ENCODE measurements around the gene CCNY.

- TF ChIP-seq RAD21 (IDR thresholded peaks at IDR 0.05; ENCODE audit: low read length): no peak
- TF ChIP-seq CTCF (conservative IDR thresholded peaks at IDR 0.05; ENCODE audit: low read depth, low read length): no peak
- TF ChIP-seq RFX5 (IDR thresholded peaks at IDR 0.05; ENCODE audit: low read depth, low read length): no peak
- peak; percentile 46; the same call in 1 of the 2 replicates for TF ChIP-seq CEBPB (IDR thresholded peaks at IDR 0.05; ENCODE audit: low read depth, low read length)
- TF ChIP-seq POLR2A (IDR thresholded peaks at IDR 0.05; ENCODE audit: low read depth, low read length): no peak
- TF ChIP-seq NFE2L2 (IDR thresholded peaks at IDR 0.05; ENCODE audit: low read depth, low read length): no peak
- no peak for TF ChIP-seq SMC3 (IDR thresholded peaks at IDR 0.05; ENCODE audit: low read depth, low read length)
- no peak for TF ChIP-seq USF2 (IDR thresholded peaks at IDR 0.05; ENCODE audit: low read depth, low read length)
- no peak for TF ChIP-seq MXI1 (IDR thresholded peaks at IDR 0.05; ENCODE audit: borderline replicate concordance, low read depth, low read length)
- TF ChIP-seq MAZ (IDR thresholded peaks at IDR 0.05; ENCODE audit: borderline replicate concordance, low read depth, low read length): no peak
Measured at GRCh38 chr10:35409808-35410207, 73.5 kb downstream of the CCNY start.
